RWPE1 (cell line): ENCODE data around the gene TBCC.
A peak's percentile ranks its signal among the peaks of the same experiment; 100 is the strongest.

Experiments
- CTCF ChIA-PET: fragments of 350-600 bp; sonication (Branson Sonifier 250); formaldehyde crosslinking; extraction: SDS; loops from one replicate; lab custom pipeline; 2021; lab: Yijun Ruan, JAX
- POLR2A ChIA-PET: fragments of 400-600 bp; formaldehyde crosslinking; extraction: SDS; loops from one replicate; lab custom pipeline; 2020; ENCODE audit warnings: antibody characterized with exemption; ENCODE audit not compliant: low non-redundant PET; lab: Yijun Ruan, JAX
- DNase-seq: peaks from one replicate; pipeline ENCODE4 v3.0.0; 2012; ENCODE audit warnings: low spot score
- H3K27ac ChIP-seq: fragments of 450-650 bp; 2 replicates; pipeline ENCODE4 v1.5.1; 2017
- TF ChIP-seq, protein P1 (sequence below): fragments of 450-650 bp; conservative IDR thresholded peaks from 2 replicates; pipeline ENCODE4 v1.5.1; 2017; ENCODE audit warnings: low read depth, mild to moderate bottlenecking

TBCC gene

DNA sequence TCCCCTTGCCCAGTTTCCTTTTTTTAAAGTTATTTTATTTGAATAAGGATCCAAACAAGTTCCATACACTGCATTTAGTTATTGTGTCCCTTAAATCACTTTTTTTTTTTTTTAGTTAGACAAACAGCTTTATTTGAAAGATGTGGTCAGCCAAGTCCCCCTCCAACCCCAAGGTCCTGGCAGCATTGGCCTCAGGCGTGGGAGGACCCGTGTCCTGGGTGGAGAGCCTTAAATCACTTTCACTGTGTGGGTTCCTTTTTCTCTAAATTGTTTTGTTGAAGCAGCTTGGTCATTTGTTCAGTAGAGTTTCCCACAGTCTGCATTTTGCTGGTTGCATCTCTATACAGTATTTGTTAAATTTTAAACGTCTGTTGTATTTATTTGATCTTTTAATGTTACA lies 5.2 kb upstream of the TBCC start:
- no peak overlapping the region for H3K27ac ChIP-seq
- TF ChIP-seq, protein P1, sequence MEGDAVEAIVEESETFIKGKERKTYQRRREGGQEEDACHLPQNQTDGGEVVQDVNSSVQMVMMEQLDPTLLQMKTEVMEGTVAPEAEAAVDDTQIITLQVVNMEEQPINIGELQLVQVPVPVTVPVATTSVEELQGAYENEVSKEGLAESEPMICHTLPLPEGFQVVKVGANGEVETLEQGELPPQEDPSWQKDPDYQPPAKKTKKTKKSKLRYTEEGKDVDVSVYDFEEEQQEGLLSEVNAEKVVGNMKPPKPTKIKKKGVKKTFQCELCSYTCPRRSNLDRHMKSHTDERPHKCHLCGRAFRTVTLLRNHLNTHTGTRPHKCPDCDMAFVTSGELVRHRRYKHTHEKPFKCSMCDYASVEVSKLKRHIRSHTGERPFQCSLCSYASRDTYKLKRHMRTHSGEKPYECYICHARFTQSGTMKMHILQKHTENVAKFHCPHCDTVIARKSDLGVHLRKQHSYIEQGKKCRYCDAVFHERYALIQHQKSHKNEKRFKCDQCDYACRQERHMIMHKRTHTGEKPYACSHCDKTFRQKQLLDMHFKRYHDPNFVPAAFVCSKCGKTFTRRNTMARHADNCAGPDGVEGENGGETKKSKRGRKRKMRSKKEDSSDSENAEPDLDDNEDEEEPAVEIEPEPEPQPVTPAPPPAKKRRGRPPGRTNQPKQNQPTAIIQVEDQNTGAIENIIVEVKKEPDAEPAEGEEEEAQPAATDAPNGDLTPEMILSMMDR: no peak
- no peak for DNase-seq
- CTCF ChIA-PET: no interaction called here
- POLR2A ChIA-PET: no interaction called here

DNA sequence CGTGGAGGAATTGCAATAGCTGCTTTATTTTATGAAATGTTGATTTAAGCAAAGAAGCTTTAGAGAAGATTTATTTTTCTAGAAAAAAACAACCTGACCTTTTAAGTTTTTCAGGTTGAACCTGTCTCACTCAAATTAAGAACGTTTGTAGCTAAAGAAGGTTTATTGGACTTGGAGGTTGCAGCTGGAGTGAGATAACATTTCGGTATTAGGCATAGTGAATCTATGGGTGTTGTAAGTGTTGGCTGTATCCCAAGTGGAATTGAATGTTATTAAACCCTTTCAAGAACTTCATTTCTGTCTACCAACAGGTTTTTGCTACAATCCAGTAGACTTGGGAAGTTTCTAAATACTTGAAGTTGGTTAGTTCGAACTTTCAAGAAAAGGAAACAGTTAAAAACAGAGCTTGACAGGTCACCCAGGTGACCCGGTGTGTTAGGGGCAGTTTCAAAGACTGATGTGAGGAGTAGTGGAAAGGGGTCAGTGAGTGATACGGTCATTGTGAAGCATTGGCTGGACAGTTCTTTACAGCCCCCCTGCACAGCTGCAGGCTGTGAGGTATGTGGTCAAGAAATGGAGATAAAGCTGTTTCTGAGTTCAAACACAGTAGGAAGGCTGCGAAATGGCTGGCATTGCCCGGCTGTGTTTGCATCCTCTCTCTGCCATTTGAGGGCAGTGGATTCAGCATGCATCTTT lies 2.4 kb upstream of the TBCC start:
- TF ChIP-seq, protein P1: no peak
- ChIA-PET POLR2A (interaction anchor here (0.6 to 0.7 kb wide), 3 partner anchors 34 to 357 kb away, joined by 4 read pairs; no protein-coding TSS in a partner anchor), CTCF (interaction anchor here (0.5 to 0.6 kb wide), 3 partner anchors 14 to 84 kb away, joined by 3 to 5 read pairs (median 3); no protein-coding TSS in a partner anchor)
- H3K27ac ChIP-seq: peak overlapping the region; percentile 100
- no peak for DNase-seq

DNA sequence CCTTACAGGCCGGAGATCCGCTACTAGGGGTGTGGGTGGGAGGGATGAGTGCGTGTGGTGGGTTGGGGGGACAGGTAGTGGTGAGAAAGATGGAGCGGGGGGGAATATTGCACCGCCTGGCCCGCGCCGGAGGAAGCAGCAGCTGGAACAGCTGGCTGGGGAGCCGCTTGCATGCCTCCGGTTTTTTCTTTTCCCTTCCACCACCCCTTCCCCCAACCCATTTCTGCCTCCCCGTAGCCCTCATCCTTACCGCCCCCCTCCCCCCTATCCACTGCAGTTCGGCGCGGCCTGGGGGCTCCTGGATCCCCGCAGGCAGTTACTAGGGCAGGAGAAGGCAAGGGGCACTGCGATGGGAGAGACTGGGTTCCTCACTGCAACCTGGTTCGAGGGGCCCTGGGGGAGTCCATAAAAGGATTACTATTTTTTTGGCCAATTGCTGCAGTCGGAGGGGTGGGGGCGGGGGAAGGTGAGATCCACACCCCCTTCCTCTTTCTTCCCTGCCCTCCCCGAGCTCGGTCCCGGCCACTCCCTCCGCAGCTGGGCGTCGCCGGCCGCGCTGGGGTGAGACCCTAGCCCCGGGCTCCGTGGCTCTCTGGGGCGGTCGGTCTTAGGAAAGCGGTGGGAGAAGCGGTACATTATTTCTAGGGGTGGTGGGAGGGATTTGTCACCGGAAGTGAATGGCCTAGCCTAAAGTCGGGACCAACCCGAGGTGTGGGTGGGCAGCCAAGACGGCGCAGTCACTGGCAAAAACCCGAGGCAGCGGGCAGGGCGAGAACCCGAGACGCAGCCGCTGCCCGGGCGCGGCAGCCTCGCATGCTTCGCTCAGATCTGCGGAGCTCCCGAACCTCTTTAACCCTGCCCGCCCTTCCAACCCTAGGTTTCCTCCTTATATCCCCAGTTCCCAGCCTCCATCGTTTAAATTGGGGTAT lies 824 bp upstream of the TBCC start:
- peak overlapping the region; percentile 100 for H3K27ac ChIP-seq
- ChIA-PET POLR2A (interaction anchor here (0.6 to 3.1 kb wide), 5 partner anchors 17 to 133 kb away, joined by 3 to 13 read pairs (median 4); partner anchors contain the start of genes BICRAL and RPL7L1), CTCF (interaction anchor here (0.5 to 1.3 kb wide), 3 partner anchors 20 to 41 kb away, joined by 3 to 4 read pairs (median 3); no protein-coding TSS in a partner anchor)
- TF ChIP-seq, protein P1: no peak
- peak; percentile 94 for DNase-seq

DNA sequence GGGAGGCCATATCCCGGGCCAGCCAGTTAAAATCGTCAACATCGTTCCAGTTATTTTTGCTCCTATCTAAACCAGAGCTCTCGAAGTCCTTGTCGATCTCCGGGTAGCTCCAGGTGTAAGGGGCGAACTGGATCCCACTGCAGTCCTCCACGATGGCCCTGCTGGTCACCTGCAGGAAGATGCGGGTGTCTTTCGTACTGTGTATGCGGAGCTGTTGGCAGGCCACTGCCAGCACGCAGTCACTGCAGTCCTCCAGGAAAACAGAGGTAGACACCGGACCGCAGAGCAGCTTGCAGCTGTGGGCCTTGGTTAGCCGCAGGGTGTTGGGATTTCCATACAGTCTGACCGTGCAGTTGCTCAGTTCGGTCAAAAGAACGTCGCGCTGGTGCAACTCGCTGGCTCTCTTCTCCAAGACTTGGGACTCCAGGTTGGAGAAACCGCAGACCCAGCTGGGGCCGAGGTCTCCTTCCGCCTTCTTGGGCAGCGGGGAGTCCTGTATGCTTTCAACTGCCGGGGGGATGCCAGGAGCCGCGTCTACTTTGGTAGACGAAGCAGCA lies 742 bp downstream of the TBCC start:
- CTCF ChIA-PET: interaction anchor here (0.5 to 0.6 kb wide), 2 partner anchors 42 to 1262 kb away, joined by 3 to 7 read pairs; no protein-coding TSS in a partner anchor
- DNase-seq: no peak
- peak overlapping the region; percentile 100 for H3K27ac ChIP-seq
- POLR2A ChIA-PET: interaction anchor here (0.5 to 3.1 kb wide), 5 partner anchors 15 to 134 kb away, joined by 3 to 13 read pairs (median 4); partner anchors contain the start of genes BICRAL and RPL7L1
- TF ChIP-seq, protein P1: no peak

DNA sequence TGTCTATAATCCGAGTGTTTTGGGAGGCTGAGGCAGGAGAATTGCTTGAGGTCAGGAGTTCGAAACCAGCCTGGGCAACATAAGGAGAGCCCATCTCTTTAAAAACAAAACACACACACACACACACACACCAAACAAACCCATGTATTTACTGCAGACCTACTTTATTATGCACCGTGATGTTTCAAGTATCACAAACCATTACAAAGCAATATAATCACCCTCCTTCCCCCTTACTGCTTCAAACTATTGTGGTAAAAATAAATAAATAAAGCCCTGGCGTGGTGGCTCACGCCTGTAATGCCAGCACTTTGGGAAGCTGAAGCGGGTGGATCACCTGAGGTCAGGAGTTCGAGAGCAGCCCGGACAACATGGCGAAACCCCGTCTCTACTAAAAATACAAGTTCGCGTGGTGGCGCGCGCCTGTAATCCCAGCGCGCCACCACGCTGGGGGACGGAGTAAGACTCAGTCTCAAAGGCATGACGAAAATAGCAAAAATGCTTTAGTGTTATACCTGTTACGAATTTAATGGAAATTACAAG lies 1.5 kb downstream of the TBCC start:
- ChIA-PET CTCF (interaction anchor here (0.5 kb wide), 1 partner anchor 1263 kb away, joined by 3 read pairs; no protein-coding TSS in a partner anchor), POLR2A (interaction anchor here (0.6 to 3.1 kb wide), 2 partner anchors 8 to 38 kb away, joined by 7 to 13 read pairs; partner anchors contain the start of gene BICRAL)
- TF ChIP-seq, protein P1: no peak
- H3K27ac ChIP-seq: peak overlapping the region; percentile 100
- no peak for DNase-seq
